Stimulated activated CD4-positive, alpha-beta T cell treated with anti-CD3 and anti-CD28 coated beads, Interleukin-4, amount 100 ng/mL, for 24 hours (primary cell): Measurements from ENCODE around the gene LSM11.
A peak's percentile ranks its signal among the peaks of the same experiment; 100 is the strongest.
"Not testable (repeated sequence)": the region's sequence is repeated elsewhere in the genome, so short reads cannot be mapped to it uniquely, and the experiment has no call there.

Experiments
- DNase-seq: peaks from one replicate; pipeline ENCODE4 v3.0.0-alpha.2; 2020

Gene LSM11

GRCh38 chr5:157743163-157744050, at the start of gene LSM11:
Gene LSM11, plus strand, starts transcription at chr5:157743712. Its CDS starts 39 bp downstream, at chr5:157743751.
- DNase-seq = peak; percentile 90

- DNase-seq = not testable (repeated sequence)
These were observed 49.7 kb upstream of the LSM11 start for GRCh38 chr5:157693816-157694215.

- not testable (repeated sequence) for DNase-seq
These were observed 47.4 kb upstream of the LSM11 start for GRCh38 chr5:157696154-157696553.

- DNase-seq = not testable (repeated sequence)
These were observed 44.8 kb upstream of the LSM11 start for GRCh38 chr5:157698674-157699073.

GRCh38 chr5:157703736-157704135, 39.8 kb upstream of the LSM11 start:
- no peak for DNase-seq

- DNase-seq = no peak
These were observed 34.6 kb upstream of the LSM11 start for GRCh38 chr5:157708866-157709265.

- DNase-seq = no peak
These were observed 34.2 kb upstream of the LSM11 start for GRCh38 chr5:157709346-157709745.

- no peak for DNase-seq
These were observed 33.1 kb upstream of the LSM11 start for GRCh38 chr5:157710431-157710830.

GRCh38 chr5:157710882-157711281, 32.6 kb upstream of the LSM11 start:
- no peak for DNase-seq

- no peak for DNase-seq
These were observed 29.5 kb upstream of the LSM11 start for GRCh38 chr5:157713830-157714595.

GRCh38 chr5:157714596-157714864, 29.0 kb upstream of the LSM11 start:
- DNase-seq = no peak

GRCh38 chr5:157718519-157718918, 25.0 kb upstream of the LSM11 start:
- DNase-seq = peak; percentile 18

- no peak for DNase-seq
These were observed 24.3 kb upstream of the LSM11 start for GRCh38 chr5:157719245-157719644.

GRCh38 chr5:157721159-157721558, 22.4 kb upstream of the LSM11 start:
- DNase-seq = no peak

- DNase-seq = not testable (repeated sequence)
These were observed 20.6 kb upstream of the LSM11 start for GRCh38 chr5:157722895-157723294.

GRCh38 chr5:157726607-157727006, 16.9 kb upstream of the LSM11 start:
- not testable (repeated sequence) for DNase-seq

- not testable (repeated sequence) for DNase-seq
These were observed 15.7 kb upstream of the LSM11 start for GRCh38 chr5:157727858-157728257.

- DNase-seq = no peak
These were observed 13.7 kb upstream of the LSM11 start for GRCh38 chr5:157729858-157730257.

GRCh38 chr5:157730900-157731271, 12.6 kb upstream of the LSM11 start:
- no peak for DNase-seq

- DNase-seq = peak; percentile 99
These were observed 12.0 kb upstream of the LSM11 start, which contains the start of gene THG1L for GRCh38 chr5:157731272-157732129. Gene THG1L, plus strand, starts transcription at chr5:157731420. Its CDS starts 21 bp downstream, at chr5:157731441.

- no peak for DNase-seq
These were observed 11.4 kb upstream of the LSM11 start for GRCh38 chr5:157732130-157732514.

GRCh38 chr5:157732596-157733262, 10.8 kb upstream of the LSM11 start:
- no peak for DNase-seq

GRCh38 chr5:157734436-157734835, 9.1 kb upstream of the LSM11 start:
- no peak for DNase-seq
